HG02610 (cell line): Measurements from ENCODE around the gene RPUSD4.
"Not testable (repeated sequence)": the region's sequence is repeated elsewhere in the genome, so short reads cannot be mapped to it uniquely, and the experiment has no call there.

Source experiments
- ATAC-seq: cut with Tn5 transposase; IDR thresholded peaks from one replicate; pipeline ENCODE4 v1.9.1; 2021; ENCODE audit warnings: mild to moderate bottlenecking, moderate library complexity; ENCODE audit not compliant: unreplicated experiment

Gene RPUSD4, protein sequence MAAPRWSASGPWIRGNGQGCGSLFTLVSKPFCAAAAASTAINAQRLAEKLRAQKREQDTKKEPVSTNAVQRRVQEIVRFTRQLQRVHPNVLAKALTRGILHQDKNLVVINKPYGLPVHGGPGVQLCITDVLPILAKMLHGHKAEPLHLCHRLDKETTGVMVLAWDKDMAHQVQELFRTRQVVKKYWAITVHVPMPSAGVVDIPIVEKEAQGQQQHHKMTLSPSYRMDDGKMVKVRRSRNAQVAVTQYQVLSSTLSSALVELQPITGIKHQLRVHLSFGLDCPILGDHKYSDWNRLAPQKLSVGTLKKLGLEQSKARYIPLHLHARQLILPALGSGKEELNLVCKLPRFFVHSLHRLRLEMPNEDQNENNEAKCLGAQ

DNA sequence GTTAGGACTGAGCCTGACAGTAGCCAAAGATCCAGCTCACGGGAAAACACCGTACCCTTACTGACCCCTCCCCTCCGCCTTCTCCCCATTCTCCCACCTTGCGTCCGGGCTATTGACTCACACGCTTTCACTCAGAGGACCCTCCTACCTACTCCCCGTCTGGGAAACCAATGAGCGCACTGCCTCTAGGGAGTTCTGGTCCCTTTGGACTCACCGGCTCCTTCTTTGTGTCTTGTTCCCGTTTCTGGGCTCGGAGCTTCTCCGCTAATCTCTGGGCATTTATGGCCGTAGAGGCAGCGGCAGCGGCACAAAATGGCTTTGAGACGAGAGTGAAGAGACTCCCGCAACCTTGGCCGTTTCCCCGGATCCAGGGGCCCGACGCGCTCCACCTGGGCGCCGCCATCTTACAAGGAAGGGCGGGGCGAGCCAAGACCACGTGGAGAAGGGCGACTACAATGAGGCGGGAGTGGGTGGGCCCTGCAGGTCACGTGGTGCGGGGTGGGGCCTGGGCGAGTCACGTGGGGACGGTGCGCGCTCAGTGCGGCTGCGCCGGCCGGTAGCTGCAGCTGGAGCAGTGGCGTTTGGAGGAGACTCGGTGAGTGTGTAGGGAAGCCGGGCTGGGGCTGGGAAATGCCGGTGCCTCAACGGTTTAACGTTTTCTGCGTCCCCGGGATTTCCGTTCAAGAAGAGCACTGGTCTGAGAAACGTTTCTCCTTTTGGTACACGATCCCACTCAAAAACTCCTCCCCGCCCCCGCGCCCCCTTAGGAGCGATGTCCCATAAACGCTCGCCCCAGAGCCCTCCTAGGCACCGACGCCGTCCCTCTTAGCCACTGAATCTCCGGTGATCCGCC is at the start of gene RPUSD4, which contains the start of gene FAM118B:
RPUSD4 (minus strand) TSS at position 415 of the 853 bp plus-strand sequence; CDS start at position 403, 12 bp downstream.
FAM118B (plus strand) TSS at position 547 of the 853 bp plus-strand sequence. CDS start 23,220 bp downstream, outside the sequence.
- ATAC-seq = peak; percentile 92

DNA sequence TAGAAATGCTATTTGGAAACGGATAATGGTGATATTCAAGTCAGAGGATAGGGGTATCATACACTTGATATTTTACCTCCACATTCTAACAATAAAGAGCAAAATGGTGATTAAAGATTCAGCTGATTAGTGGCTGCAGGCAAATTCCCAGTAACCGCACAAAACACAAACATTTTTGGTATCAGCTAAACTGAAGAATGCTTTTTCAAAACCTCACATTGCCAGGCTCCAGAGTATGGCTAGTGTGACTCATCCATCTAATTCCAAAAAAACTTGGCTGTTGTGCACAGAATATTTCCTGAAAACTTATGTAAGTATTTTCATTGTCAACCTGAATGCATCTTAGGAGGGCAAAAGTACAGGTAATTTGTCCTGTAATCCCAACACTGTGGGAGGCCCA is 46.3 kb upstream of the RPUSD4 start:
- no peak for ATAC-seq

DNA sequence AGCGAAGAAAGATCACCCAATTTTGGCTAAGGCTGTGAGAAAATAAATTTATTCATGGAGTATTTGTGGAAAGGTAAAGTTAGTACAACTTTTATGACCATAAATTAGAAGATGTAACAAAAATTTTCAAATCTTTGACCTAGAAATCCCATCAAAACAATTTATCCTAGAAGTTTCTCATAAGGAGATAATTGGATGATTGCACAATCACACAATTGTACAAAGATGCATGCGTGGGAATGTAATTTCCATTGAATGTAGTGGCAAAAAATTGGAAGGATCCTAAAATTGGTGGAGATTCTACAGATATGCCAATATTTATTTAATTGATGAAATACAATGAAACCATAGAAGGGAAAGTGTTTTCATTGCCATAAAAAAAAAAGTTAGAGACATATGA is 45.7 kb upstream of the RPUSD4 start:
- no peak for ATAC-seq

DNA sequence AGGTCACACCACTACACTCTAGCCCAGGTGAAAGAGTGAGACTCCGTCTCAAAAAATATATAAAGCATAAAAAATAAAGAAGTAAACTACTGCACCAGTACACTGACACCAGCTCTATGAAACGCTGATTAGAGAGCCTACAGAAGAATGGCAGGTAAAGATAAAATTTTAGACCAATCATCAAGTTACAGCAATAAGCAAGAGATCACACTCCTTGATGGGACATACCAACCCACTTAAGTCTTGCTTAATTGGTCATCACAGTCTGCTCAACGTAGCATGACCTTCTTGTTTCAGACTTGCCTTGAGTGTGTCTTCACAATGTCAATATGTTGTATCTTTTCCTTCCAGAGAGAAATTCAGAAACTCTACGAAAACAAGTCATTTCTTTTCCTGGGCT is 44.8 kb upstream of the RPUSD4 start:
- ATAC-seq = no peak

DNA sequence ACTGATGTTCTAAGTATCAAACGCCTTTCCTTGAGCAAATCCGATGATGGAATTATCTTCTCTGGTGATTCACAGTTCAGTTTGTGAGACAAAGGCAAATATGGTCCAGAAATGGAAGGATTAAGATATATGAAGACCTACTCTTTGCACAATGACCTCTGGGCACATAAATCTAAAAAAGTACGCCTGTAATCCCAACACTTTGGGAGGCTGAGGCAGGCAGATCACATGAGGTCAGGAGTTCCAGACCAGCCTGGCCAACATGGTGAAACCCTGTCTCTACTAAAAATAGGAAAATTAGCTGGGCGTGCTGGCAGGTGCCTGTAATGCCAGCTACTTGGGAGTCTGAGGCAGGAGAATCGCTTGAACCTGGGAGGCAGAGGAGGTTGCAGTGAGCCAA is 44.1 kb upstream of the RPUSD4 start:
- ATAC-seq = not testable (repeated sequence)

DNA sequence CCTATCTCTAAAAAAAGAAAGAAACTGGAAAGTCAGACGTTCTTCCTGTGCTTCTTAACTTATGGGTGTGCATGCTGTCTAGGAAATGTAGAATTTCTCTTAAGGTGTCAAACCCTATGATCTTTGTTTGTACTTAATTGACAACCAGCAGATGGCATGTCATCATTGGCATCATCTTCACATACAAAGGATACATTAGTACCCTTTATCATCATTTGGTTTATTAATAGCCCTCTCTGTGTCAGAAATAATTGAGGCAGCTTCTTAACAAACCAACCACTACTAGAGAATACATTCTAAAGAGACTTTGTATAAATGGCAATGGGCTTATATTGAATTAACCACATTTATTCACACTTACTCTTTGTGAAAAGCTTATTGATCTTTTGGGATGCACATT is 43.4 kb upstream of the RPUSD4 start:
- ATAC-seq = no peak

DNA sequence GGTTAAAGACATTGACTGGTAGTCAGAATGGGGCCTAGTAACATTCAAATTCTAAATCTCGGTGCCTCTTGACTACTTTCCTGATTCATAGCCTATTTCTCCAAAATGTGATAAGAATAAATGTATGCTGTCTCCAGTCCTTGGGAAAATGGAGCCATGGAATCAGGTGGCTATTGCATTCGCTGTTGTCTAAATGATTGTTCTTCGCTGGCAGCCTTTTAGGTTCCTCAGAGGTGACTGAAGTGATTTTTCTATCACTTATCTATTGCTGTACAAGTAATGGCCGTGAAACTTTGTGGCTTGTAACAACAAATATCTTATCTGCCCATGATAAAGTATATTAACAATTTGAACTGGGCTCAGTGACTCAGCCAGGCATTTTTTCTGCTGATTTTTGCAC is 41.8 kb upstream of the RPUSD4 start:
- ATAC-seq = no peak

DNA sequence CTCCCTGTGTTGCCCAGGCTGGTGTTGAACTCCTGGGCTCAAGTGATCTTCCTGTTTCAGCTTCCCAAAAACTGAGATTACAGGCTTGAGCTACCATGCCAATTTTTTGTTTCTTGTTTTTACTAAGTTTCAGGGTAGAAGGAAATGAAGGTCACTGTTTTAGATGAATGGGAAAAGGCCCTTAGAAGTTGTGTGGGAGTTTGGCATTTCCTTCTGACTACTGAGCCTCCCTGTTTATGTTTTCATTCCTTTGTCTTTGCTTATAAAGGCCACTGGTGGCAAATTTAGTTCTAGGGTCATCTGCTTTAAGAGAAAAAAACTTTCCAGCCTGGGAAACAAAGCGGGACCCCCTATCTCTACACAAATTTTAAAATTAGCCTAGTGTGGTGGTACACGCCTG is 35.2 kb upstream of the RPUSD4 start:
- no peak for ATAC-seq

DNA sequence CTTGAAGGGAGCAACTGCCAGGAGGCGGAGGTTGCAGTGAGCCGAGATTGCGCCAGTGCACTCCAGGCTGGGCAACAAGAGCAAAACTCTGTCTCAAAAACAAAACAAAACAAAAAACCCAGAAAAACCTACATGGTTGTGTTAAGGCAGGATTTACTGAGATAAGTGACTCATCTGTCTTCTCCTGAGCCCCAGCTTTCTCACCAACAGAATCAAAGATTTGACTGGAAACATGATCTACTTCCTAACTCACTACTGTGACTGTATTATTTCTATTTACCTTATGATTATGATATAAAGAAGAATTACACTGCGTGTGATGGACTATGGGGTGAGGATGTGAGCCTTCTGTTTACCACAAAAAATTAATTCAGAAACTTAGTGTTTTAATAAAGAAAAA is 21.9 kb upstream of the RPUSD4 start:
- ATAC-seq = no peak

DNA sequence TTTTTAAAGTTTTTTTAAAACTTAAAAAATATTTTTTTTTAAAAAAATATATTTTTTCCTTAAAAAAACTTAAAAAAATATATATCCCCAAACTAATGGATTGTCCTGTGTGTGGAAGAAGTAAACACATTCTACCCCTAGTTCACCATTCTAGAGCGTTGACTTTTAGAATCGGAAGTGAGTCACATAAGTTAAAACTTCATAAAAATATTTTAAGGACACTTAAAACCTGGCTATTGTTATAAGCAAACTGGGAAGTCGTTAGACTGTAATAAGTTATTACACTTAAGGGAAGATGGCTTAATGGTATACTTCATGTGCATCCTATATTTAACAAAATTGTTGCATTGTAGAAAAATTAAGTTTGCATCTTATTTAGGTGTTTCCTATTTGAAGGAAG is 21.2 kb upstream of the RPUSD4 start:
- ATAC-seq = no peak

DNA sequence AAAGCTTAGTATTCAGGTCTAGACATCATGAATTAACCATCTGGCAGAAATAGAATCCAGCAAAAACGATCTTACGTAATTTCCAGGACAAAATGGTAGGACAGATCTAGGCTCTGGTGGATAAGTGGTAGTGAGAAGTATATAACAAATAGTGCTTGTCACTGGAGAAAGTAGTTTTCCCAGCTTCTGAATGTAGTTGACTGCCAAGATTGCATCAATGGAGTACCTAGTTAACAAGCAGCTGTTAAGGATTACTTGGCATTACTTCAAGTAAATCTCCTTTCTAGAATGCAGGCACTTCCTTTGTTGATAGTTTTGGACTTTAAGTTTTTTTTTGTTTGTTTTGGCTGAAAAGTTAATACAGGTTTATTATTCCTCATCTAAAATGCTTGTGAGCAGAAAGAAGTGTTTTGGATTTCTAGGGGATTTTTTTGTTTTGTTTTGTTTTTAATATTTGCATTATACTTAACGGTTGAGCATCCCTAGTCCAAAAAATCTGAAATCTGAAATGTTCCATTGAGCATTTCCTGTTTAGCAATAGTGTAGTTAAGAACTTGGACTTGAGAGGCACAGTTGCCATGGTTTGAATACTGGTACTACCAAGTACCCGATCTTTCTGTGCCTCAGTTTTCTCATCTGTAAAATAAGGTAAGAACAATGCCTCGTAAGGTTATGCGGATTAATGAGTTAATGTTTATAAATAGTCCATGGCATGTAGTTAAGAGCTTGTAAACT is 20.4 kb upstream of the RPUSD4 start:
- ATAC-seq = no peak

DNA sequence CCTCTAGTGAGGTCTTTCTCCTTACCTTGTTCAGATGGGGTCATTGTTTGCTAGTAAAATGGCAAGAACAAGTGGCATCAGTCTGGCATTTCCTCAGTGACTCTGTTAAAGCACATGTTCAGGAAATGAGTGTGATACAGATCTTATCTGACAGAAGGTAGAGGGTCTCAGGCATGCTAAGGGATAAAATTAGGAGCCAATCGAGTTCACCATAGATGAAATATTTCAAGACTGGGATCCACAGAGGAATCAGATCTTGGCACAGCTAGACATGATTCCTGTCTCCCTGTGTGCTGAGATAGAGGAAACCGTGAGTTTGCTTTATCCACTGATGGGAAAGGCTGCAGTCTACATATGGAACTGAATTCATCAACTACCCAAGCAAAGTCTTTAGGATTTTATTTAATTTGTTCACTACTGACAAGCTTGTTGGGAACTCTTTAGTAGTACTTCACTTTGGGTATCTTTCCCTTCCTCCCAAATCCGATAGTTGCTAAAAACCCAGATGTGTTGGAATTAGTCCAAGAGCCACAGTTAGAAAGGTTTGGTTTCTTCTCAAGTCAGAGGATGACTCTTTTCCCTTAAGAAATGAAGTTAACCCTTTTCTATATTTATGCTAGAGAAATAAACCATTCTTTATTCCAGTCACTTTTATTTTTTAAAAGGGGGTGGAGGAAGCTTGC is 18.5 kb upstream of the RPUSD4 start:
- no peak for ATAC-seq

DNA sequence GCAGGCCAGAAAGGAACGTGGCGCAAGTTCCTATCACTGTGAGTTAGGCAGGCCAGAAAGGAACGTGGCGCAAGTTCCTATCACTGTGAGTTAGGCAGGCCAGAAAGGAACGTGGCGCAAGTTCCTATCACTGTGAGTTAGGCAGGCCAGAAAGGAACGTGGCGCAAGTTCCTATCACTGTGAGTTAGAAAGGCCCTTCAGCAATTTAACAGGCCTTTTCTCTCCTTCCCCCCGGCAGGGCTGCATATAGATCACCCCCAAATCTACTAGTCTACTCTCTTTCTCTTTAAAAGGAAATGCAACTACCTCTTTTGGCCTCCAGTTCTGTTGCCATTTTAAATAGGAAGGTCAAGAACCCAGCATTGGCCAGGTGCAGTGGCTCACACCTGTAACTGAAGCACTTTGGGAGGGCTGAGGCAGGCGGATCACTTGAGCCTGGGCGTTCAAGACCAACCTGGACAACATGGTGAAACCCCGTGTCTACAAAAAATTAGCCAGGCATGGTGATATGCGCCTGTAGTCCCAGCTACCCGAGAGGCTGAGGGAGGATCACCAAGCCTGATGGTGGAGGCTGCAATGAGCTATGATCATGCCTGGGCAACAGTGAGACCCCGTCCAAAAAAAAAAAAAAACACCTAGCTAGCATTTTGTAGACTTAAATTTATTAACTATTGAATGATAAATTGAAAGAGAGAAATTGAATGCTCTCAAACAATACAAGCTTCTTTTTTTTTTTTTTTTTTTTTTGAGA is 15.1 kb upstream of the RPUSD4 start:
- ATAC-seq = no peak

DNA sequence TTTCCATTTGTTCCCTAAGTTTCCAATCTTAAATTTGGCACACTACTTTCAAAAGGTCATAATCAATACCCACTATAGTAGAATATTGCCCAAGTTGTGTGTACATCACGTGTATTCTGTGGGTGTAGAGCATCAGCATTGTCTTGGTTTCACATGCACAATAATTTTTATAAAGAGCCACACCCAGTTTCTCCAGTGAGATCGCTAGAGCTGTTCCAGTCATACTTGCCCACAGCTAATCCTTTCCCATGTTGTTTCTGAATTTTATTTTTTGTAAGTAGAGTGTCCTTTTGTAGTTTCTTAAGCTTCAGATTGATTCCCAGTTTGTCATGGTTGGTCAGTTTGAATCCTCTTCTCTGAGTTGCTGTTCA is 13.8 kb upstream of the RPUSD4 start:
- no peak for ATAC-seq

DNA sequence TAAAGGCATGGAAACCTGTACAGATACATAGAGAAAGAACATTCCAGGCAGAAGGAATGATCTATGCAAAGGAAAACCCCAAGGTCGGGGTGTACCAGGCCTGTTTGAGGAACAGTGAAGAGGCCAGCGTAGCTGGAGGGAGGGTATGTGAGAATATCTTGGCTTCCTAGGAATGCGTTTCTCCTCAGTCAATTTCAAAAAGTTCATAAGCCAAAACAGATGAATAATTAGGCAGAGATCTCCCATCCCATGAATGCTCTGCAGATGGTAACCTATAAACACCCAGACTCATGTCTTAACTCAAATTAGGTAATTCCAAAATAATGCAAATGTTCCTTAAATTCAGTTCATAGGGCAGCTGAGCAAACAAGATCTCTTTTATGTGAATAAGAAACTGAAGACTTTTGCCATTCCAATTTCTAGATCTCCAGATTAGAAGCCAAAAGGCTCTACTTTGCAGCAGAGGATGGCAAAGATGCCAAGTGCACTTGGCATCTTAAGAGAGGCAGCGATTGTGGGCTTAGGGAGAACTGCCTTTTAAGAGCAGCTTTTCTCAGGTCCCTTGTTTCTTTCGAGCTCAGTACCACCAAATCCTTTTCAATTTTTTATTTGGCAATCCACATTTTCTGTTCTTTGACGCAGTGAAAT is 13.3 kb upstream of the RPUSD4 start:
- ATAC-seq = no peak

DNA sequence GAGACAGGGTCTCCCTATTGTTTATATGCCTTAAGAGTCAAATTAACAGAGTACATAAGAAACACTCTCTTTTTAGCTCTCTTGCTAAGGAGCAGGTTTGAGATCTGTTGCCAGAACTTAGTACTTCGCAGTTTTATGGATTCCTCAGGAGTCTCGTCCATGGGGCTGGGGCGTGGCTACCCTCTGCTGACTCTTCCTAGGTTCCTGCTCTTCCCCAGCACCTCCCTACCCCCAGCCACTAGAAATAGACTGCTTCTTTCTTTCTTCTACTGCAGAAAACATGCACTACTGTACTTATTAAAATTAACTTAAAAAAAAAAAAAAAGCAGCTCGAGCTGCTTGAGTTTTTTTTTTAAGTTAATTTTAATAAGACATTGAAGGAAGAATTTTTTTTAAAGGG is 8.1 kb upstream of the RPUSD4 start:
- ATAC-seq = no peak

DNA sequence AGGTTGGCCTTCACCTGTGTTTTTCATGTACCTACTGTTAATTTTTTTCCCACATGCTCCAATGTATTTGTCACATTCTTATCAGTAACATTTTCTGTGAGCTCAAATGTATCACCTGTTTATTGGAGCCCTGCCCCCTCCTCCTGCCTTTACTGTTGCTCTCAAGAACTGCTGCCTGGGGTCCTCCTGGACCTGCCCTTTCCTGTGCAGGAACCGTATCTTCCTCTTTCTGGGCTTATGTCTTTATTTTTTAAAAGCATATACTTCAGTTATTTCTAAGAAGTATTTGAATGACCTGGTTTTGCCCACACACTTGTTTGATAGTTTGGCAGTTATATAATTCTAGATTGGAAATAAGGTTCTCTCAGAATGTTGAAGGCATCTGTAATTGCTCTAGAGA is 6.0 kb upstream of the RPUSD4 start:
- ATAC-seq = no peak

DNA sequence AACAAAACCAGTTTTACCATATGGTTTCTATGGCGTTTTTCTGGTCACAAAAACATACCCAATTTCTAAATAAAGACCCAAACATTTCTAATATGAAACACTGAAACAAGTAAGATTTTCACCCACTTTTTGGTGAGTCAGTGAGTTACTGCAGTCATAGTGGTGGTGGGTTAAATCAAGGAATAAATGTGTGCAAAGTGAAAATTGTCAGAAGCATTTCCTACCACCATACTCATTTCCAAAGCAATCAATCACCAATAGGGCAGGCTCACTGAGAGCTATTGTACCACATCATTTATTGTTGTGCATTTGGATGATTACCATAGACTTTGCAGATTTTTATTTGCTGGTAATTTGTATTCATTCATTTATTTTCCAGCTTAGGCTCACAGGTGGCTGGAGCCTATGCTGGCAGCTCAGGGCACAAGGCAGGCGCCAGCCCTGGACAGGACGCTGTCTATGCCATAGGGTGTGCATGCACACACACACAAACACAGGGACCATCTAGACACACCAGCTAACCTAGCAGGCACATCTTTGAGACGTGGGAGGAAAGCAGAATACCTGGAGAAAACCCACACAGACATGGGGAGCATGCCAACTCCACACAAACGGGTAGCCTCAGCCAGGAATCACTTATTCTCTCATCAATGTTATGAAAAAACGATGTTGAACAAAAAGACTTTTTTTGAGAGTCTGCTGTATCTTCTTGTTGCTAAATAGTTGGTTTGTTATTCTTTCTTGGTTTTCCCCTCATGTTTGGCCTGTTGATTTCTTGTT is 5.3 kb upstream of the RPUSD4 start:
- no peak for ATAC-seq

DNA sequence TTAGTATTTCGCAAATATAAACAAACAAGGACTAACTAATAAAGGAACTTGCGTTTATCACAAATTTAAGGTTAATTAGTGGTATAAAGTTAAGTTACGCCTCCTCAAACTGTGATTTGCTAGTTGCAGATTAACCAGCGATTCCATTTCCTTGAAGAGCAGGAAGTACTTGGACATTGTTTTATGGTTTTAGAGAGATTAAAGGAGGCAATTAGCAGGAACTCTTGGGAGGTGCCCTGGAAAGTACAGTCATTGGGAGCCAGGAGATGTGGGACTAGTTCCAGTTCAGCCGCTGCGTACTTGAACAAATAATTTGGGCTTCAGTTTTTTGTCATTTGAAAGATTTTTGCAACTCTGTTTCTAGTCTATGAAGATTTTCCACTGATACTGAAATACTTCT is 3.4 kb upstream of the RPUSD4 start:
- no peak for ATAC-seq
